ENCODE measurements around the gene DDR2. TPM values are rescaled to one million over a fixed set of nuclear protein-coding genes. Genes with fewer than 3 reads are reported as not detected.

The DDR2 gene
- polyA plus RNA-seq, 3 donors, result 0.07 TPM; not detected in 2

GRCh38 chr1:162635418-162635817 is 3.2 kb downstream of the DDR2 start:
- no peaks in the 10 kb centered on the region for H3K79me2 ChIP-seq (ENCODE audit: insufficient read depth, low read length)
- no peaks in the 10 kb centered on the region for H3K36me3 ChIP-seq (replicated peaks in 1 of 2; ENCODE audit: control insufficient read depth in 1 of 2, insufficient read depth in 2 of 2, low read length in 2 of 2)
- H3K4me2 ChIP-seq (replicated peaks; ENCODE audit: extremely low read depth, low read length, poor library complexity, severe bottlenecking), result no peak overlapping the region
- no peak overlapping the region for H3K4me3 ChIP-seq (replicated peaks in 1 of 3; ENCODE audit: low read depth in 2 of 3, low read length in 3 of 3)
- 94% methylated on average over 4 of the region's 4 CpGs for WGBS (ENCODE audit: insufficient coverage)
- peaks cover 2 to 3% (median 3%) of the 10 kb centered on the region in 3 donors for H3K27me3 Mint-ChIP-seq (ENCODE audit: low read depth in 3 of 3)
- DNase-seq, result no peak
- no peaks in the 10 kb centered on the region for H3K9me3 ChIP-seq (replicated peaks in 1 of 2; ENCODE audit: control insufficient read depth in 1 of 2, insufficient read depth in 1 of 2, low read length in 2 of 2)
- no peaks in the 10 kb centered on the region for H3K36me3 Mint-ChIP-seq
- H3K4me3 Mint-ChIP-seq, result no peak overlapping the region
- no peak overlapping the region for H3K9ac ChIP-seq (ENCODE audit: insufficient read depth, low read length, poor library complexity, severe bottlenecking)
- H3K27ac Mint-ChIP-seq, result no peak overlapping the region
- intact Hi-C loops (cut with micrococcal nuclease), result no loop called here
- no peak overlapping the region for H3K27ac ChIP-seq (ENCODE audit: low read depth in 1 of 2, low read length in 2 of 2)
- H4K20me1 ChIP-seq (ENCODE audit: insufficient read depth, low read length), result no peaks in the 10 kb centered on the region
- TF ChIP-seq CTCF (IDR thresholded peaks at IDR 0.05), result no peak
- no peak overlapping the region for H2AFZ ChIP-seq (ENCODE audit: insufficient read depth, low read depth, low read length, poor library complexity, severe bottlenecking)
- peaks cover 0 to 1% (median 0%) of the 10 kb centered on the region in 7 donors for H3K9me3 Mint-ChIP-seq
- no peaks in the 10 kb centered on the region for H3K4me1 ChIP-seq (ENCODE audit: control insufficient read depth in 1 of 2, insufficient read depth in 2 of 2, low read length in 2 of 2)
- no peaks in the 10 kb centered on the region for H3K4me1 Mint-ChIP-seq
- H3K27me3 ChIP-seq (ENCODE audit: control insufficient read depth in 2 of 2, insufficient read depth in 2 of 2, low read length in 2 of 2), result no peaks in the 10 kb centered on the region

- Mint-ChIP-seq H3K9me3 (peaks cover 0 to 2% (median 0%) of the 10 kb centered on the region in 7 donors), H3K27ac (no peak overlapping the region), H3K4me3 (no peak overlapping the region), H3K27me3 (ENCODE audit: low read depth in 3 of 3) (peaks cover 1 to 6% (median 5%) of the 10 kb centered on the region in 3 donors), H3K36me3 (no peaks in the 10 kb centered on the region), H3K4me1 (no peaks in the 10 kb centered on the region)
- intact Hi-C loops (cut with micrococcal nuclease), result no loop called here
- Histone ChIP-seq H3K4me2 (replicated peaks; ENCODE audit: extremely low read depth, low read length, poor library complexity, severe bottlenecking) (no peak overlapping the region), H3K4me3 (replicated peaks in 1 of 3; ENCODE audit: low read depth in 2 of 3, low read length in 3 of 3) (no peak overlapping the region), H3K79me2 (ENCODE audit: insufficient read depth, low read length) (no peaks in the 10 kb centered on the region), H4K20me1 (ENCODE audit: insufficient read depth, low read length) (no peaks in the 10 kb centered on the region), H3K9me3 (replicated peaks in 1 of 2; ENCODE audit: control insufficient read depth in 1 of 2, insufficient read depth in 1 of 2, low read length in 2 of 2) (no peaks in the 10 kb centered on the region), H3K27ac (ENCODE audit: low read depth in 1 of 2, low read length in 2 of 2) (no peak overlapping the region), H3K27me3 (ENCODE audit: control insufficient read depth in 2 of 2, insufficient read depth in 2 of 2, low read length in 2 of 2) (no peaks in the 10 kb centered on the region), H3K4me1 (ENCODE audit: control insufficient read depth in 1 of 2, insufficient read depth in 2 of 2, low read length in 2 of 2) (no peaks in the 10 kb centered on the region), H3K36me3 (replicated peaks in 1 of 2; ENCODE audit: control insufficient read depth in 1 of 2, insufficient read depth in 2 of 2, low read length in 2 of 2) (no peaks in the 10 kb centered on the region), H2AFZ (ENCODE audit: insufficient read depth, low read depth, low read length, poor library complexity, severe bottlenecking) (no peak overlapping the region), H3K9ac (ENCODE audit: insufficient read depth, low read length, poor library complexity, severe bottlenecking) (no peak overlapping the region)
- DNase-seq, result no peak
- 82% methylated on average over 5 of the region's 7 CpGs for WGBS (ENCODE audit: insufficient coverage)
- TF ChIP-seq CTCF (IDR thresholded peaks at IDR 0.05), result no peak
These were observed 7.5 kb downstream of the DDR2 start for GRCh38 chr1:162639718-162640117.

Data from CD14-positive monocyte (primary cell).